ENCODE data around the gene RERE.

DNA sequence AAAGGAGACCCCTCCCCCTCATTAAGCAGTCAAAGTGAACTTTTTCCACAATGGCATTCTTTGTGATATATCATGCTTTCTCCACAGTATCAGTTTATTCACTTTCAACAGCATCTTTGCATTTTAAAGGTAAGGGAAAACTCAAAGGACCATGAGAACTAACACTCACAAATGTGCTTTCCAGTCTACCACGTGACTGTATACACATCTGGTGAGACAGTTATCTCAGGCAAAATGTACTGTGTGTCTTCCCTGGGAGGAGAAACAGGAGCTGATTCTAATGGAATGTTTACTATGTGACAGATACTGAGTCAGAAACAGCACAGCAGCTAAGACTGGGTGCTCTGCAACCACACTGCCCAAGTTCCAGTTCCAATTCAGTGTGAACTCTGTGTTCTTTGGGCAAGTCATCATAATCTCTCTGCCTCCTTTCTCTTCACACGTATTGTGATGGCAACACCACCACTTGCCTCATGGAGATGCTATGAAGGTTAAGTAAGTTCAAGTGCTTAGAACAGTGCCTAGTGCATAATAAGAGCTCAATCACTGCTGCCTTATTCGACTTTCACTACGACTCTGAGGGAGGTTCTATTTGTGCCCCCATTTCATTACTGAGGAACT lies 420.5 kb downstream of the RERE start:
- TF ChIP-seq, protein P1, sequence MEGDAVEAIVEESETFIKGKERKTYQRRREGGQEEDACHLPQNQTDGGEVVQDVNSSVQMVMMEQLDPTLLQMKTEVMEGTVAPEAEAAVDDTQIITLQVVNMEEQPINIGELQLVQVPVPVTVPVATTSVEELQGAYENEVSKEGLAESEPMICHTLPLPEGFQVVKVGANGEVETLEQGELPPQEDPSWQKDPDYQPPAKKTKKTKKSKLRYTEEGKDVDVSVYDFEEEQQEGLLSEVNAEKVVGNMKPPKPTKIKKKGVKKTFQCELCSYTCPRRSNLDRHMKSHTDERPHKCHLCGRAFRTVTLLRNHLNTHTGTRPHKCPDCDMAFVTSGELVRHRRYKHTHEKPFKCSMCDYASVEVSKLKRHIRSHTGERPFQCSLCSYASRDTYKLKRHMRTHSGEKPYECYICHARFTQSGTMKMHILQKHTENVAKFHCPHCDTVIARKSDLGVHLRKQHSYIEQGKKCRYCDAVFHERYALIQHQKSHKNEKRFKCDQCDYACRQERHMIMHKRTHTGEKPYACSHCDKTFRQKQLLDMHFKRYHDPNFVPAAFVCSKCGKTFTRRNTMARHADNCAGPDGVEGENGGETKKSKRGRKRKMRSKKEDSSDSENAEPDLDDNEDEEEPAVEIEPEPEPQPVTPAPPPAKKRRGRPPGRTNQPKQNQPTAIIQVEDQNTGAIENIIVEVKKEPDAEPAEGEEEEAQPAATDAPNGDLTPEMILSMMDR (IDR thresholded peaks at IDR 0.05), result no peak
- no peak for TF ChIP-seq POLR2A (IDR thresholded peaks at IDR 0.05)
